Neural cell (in vitro differentiated cells): ENCODE results near the gene PPP1R14B. TPM values are rescaled to one million over a fixed set of nuclear protein-coding genes. Genes with fewer than 3 reads are reported as not detected.

ENCODE experiments used
- H2AFZ ChIP-seq: fragments of 200-600, 300-800 bp; sonication (generic), shearing (Covaris generic); 2 replicates; pipeline ENCODE4 v1.6.0; 2014; ENCODE audit warnings: low read depth, mild to moderate bottlenecking, antibody characterized with exemption, low read length, moderate library complexity
- H3F3A ChIP-seq: fragments of 200-600 bp; shearing (Covaris generic); 2 replicates; pipeline ENCODE4 v1.6.1; 2016; ENCODE audit warnings: mild to moderate bottlenecking, moderate library complexity, mixed read lengths, antibody characterized with exemption, low read length; ENCODE audit not compliant: insufficient read depth, poor library complexity, severe bottlenecking
- H3K27ac ChIP-seq: fragments of 200-600, 300-800 bp; sonication (generic), shearing (Covaris generic); 2 replicates; pipeline ENCODE4 v1.5.1; 2014; ENCODE audit warnings: mild to moderate bottlenecking, low read length, moderate library complexity
- H3K27me3 ChIP-seq: fragments of 300-800, 200-600 bp; sonication (generic), shearing (Covaris generic); 2 replicates; pipeline ENCODE4 v1.6.0; 2014; ENCODE audit warnings: mild to moderate bottlenecking, low read depth, low read length, moderate library complexity; ENCODE audit not compliant: insufficient read depth
- H3K36me3 ChIP-seq: fragments of 300-800, 200-600 bp; sonication (generic), shearing (Covaris generic); 2 replicates; pipeline ENCODE4 v1.5.1; 2014; ENCODE audit warnings: mild to moderate bottlenecking, antibody characterized with exemption, low read length, moderate library complexity; ENCODE audit not compliant: insufficient read depth
- H3K4me2 ChIP-seq: fragments of 300-800, 200-600 bp; sonication (generic), shearing (Covaris generic); 2 replicates; pipeline ENCODE4 v1.6.0; 2014; ENCODE audit warnings: mild to moderate bottlenecking, low read length
- H3K4me3 ChIP-seq: fragments of 300-800, 200-600 bp; sonication (generic), shearing (Covaris generic); 2 replicates; pipeline ENCODE4 v1.5.1; 2014; ENCODE audit warnings: mild to moderate bottlenecking, low read length, moderate library complexity
- H3K79me2 ChIP-seq: fragments of 200-600 bp; shearing (Covaris generic); replicated peaks from 2 replicates; pipeline ENCODE4 v1.6.0; 2014; ENCODE audit warnings: mild to moderate bottlenecking, low read length, moderate library complexity; ENCODE audit not compliant: insufficient read depth
- H3K9ac ChIP-seq: fragments of 300-800, 200-600 bp; sonication (generic), shearing (Covaris generic); 2 replicates; pipeline ENCODE4 v1.6.1; 2016; ENCODE audit warnings: mild to moderate bottlenecking, low read length, mixed read lengths
- H3K9me2 ChIP-seq: fragments of 200-600 bp; shearing (Covaris generic); 2 replicates; pipeline ENCODE4 v1.6.1; 2016; ENCODE audit warnings: mild to moderate bottlenecking, low read length, mixed read lengths; ENCODE audit not compliant: insufficient read depth
- H3K9me3 ChIP-seq: fragments of 200-600, 300-800 bp; sonication (generic), shearing (Covaris generic); 2 replicates; pipeline ENCODE4 v1.6.1; 2016; ENCODE audit warnings: mild to moderate bottlenecking, mixed run types, low read length, moderate library complexity, mixed read lengths
- H4K20me1 ChIP-seq: fragments of 200-600 bp; shearing (Covaris generic); 2 replicates; pipeline ENCODE4 v1.6.1; 2016; ENCODE audit warnings: mild to moderate bottlenecking, mixed run types; ENCODE audit not compliant: insufficient read depth
- CTCF ChIP-seq: fragments of 450-650 bp; IDR thresholded peaks from 2 replicates; pipeline ENCODE4 v1.5.1; 2014; ENCODE audit warnings: antibody characterized with exemption, mild to moderate bottlenecking, moderate library complexity; ENCODE audit not compliant: poor library complexity, severe bottlenecking
- EP300 ChIP-seq: fragments of 450-650 bp; conservative IDR thresholded peaks from 2 replicates; pipeline ENCODE4 v1.6.1; 2014; ENCODE audit warnings: antibody characterized with exemption, mild to moderate bottlenecking, moderate library complexity; ENCODE audit not compliant: poor library complexity, severe bottlenecking
- EZH2 ChIP-seq: fragments of 200-600, 300-800 bp; shearing (Covaris generic), sonication (generic); IDR thresholded peaks from 2 replicates; pipeline ENCODE4 v1.6.1; 2014; ENCODE audit warnings: antibody characterized with exemption, low read length, borderline replicate concordance, mild to moderate bottlenecking; ENCODE audit not compliant: insufficient read depth, poor library complexity, severe bottlenecking
- MXI1 ChIP-seq: fragments of 450-650 bp; conservative IDR thresholded peaks from 2 replicates; pipeline ENCODE4 v1.6.1; 2014; ENCODE audit warnings: antibody characterized with exemption, mild to moderate bottlenecking; ENCODE audit not compliant: poor library complexity, severe bottlenecking
- POLR2AphosphoS5 ChIP-seq: IDR thresholded peaks from 2 replicates; pipeline ENCODE4 v1.6.1; 2012
- RAD21 ChIP-seq: fragments of 450-650 bp; conservative IDR thresholded peaks from 2 replicates; pipeline ENCODE4 v1.6.1; 2014; ENCODE audit warnings: antibody characterized with exemption, mild to moderate bottlenecking, moderate library complexity
- REST ChIP-seq: IDR thresholded peaks from 2 replicates; pipeline ENCODE4 v1.6.1; 2012; ENCODE audit warnings: borderline replicate concordance
- SMC3 ChIP-seq: fragments of 450-650 bp; conservative IDR thresholded peaks from 2 replicates; pipeline ENCODE4 v1.6.1; 2014; ENCODE audit warnings: antibody characterized with exemption, mild to moderate bottlenecking, moderate library complexity; ENCODE audit not compliant: poor library complexity
- TAF1 ChIP-seq: IDR thresholded peaks from 2 replicates; pipeline ENCODE4 v1.6.1; 2012; ENCODE audit warnings: low read depth
- polyA plus RNA-seq: library from polyadenylated mRNA; depleted of rRNA; stranded (reverse); fragments of >200 nt; gene quantifications from 2 replicates; pipeline ENCODE4 v1.2.3, GENCODE V29; 2014

Gene PPP1R14B
- polyA plus RNA-seq, 1 donor from 2014 or later = 400 TPM

- no peak overlapping the region for H3K4me3 ChIP-seq
- no peak for TF ChIP-seq EP300
- no peak for TF ChIP-seq TAF1
- no peak for TF ChIP-seq EZH2
- H3K9me2 ChIP-seq = no peaks in the 10 kb centered on the region
- peaks cover 6% of the 10 kb centered on the region for H3K36me3 ChIP-seq
- no peaks in the 10 kb centered on the region for H3F3A ChIP-seq
- no peaks in the 10 kb centered on the region for H3K27me3 ChIP-seq
- H3K9ac ChIP-seq = no peak overlapping the region
- H3K79me2 ChIP-seq = no peaks in the 10 kb centered on the region
- no peak overlapping the region for H3K27ac ChIP-seq
- no peaks in the 10 kb centered on the region for H3K9me3 ChIP-seq
- H2AFZ ChIP-seq = no peak overlapping the region
- no peaks in the 10 kb centered on the region for H4K20me1 ChIP-seq
- no peak overlapping the region for H3K4me2 ChIP-seq
These were observed 43.8 kb downstream of the PPP1R14B start for GRCh38 chr11:64202992-64203391.

- H3K27me3 ChIP-seq = no peaks in the 10 kb centered on the region
- no peaks in the 10 kb centered on the region for H3K9me2 ChIP-seq
- TF ChIP-seq MXI1 (no peak), SMC3 (no peak), CTCF (no peak), TAF1 (no peak), EZH2 (no peak), RAD21 (no peak), EP300 (no peak), POLR2AphosphoS5 (no peak), REST (no peak)
- no peak overlapping the region for H3K9ac ChIP-seq
- no peak overlapping the region for H3K27ac ChIP-seq
- H3K4me3 ChIP-seq = no peak overlapping the region
- no peaks in the 10 kb centered on the region for H3K79me2 ChIP-seq
- no peak overlapping the region for H3K4me2 ChIP-seq
- no peaks in the 10 kb centered on the region for H3F3A ChIP-seq
- no peaks in the 10 kb centered on the region for H4K20me1 ChIP-seq
- H3K9me3 ChIP-seq = no peaks in the 10 kb centered on the region
- peaks cover 6% of the 10 kb centered on the region for H3K36me3 ChIP-seq
- no peak overlapping the region for H2AFZ ChIP-seq
These were observed 45.2 kb downstream of the PPP1R14B start for GRCh38 chr11:64201543-64201942.

- H2AFZ ChIP-seq = no peak overlapping the region
- no peak overlapping the region for H3K4me2 ChIP-seq
- no peaks in the 10 kb centered on the region for H3K79me2 ChIP-seq
- H3K27me3 ChIP-seq = no peaks in the 10 kb centered on the region
- H3K27ac ChIP-seq = no peak overlapping the region
- no peak overlapping the region for H3K4me3 ChIP-seq
- H3K9ac ChIP-seq = no peak overlapping the region
- H3F3A ChIP-seq = no peaks in the 10 kb centered on the region
- H3K9me2 ChIP-seq = no peaks in the 10 kb centered on the region
- no peaks in the 10 kb centered on the region for H3K9me3 ChIP-seq
- TF ChIP-seq EP300 (no peak), EZH2 (no peak), MXI1 (no peak), SMC3 (no peak), POLR2AphosphoS5 (no peak)
- H3K36me3 ChIP-seq = no peaks in the 10 kb centered on the region
- no peaks in the 10 kb centered on the region for H4K20me1 ChIP-seq
These were observed 48.2 kb downstream of the PPP1R14B start for GRCh38 chr11:64198511-64198910.
